Ectodermal cell (in vitro differentiated cells): ENCODE measurements around the gene LPA.

Experiments
- H3K27ac ChIP-seq: 2 replicates; pipeline ENCODE4 v1.7.0; 2013; ENCODE audit warnings: mild to moderate bottlenecking, low read depth, low read length; ENCODE audit not compliant: insufficient read depth, poor library complexity, severe bottlenecking
- H3K27me3 ChIP-seq: 2 replicates; pipeline ENCODE4 v1.7.0; 2013; ENCODE audit warnings: mild to moderate bottlenecking, low read length; ENCODE audit not compliant: insufficient read depth, control insufficient read depth, poor library complexity, severe bottlenecking
- H3K36me3 ChIP-seq: one replicate; pipeline ENCODE4 v1.7.0; 2013; ENCODE audit warnings: low read length; ENCODE audit not compliant: control insufficient read depth, insufficient read depth
- H3K4me1 ChIP-seq: one replicate; pipeline ENCODE4 v1.7.0; 2013; ENCODE audit warnings: low read length; ENCODE audit not compliant: control insufficient read depth, insufficient read depth
- H3K4me3 ChIP-seq: 2 replicates; pipeline ENCODE4 v1.7.0; 2013; ENCODE audit warnings: low read depth, low read length, control low read depth; ENCODE audit not compliant: insufficient read depth
- H3K9me3 ChIP-seq: 2 replicates; pipeline ENCODE4 v1.7.0; 2013; ENCODE audit warnings: mild to moderate bottlenecking, low read length, moderate library complexity; ENCODE audit not compliant: control insufficient read depth
- WGBS, 2 experiments: methylation state at CpG; one replicate each; pipeline ENCODE4 v1.1.7; 2013; ENCODE audit warnings: missing lambda C conversion rate in 2 of 2; 5-methylcytosine and 5-hydroxymethylcytosine counted together

The LPA gene

GRCh38 chr6:160500639-160501038 lies 163.4 kb downstream of the LPA start:
- Histone ChIP-seq H3K36me3 (no peaks in the 10 kb centered on the region), H3K27me3 (no peaks in the 10 kb centered on the region), H3K9me3 (no peaks in the 10 kb centered on the region), H3K4me1 (no peaks in the 10 kb centered on the region), H3K27ac (no peak overlapping the region), H3K4me3 (no peak overlapping the region)
- 90 to 97% methylated on average over 4 of the region's 4 CpGs for WGBS, 2 experiments

DNA sequence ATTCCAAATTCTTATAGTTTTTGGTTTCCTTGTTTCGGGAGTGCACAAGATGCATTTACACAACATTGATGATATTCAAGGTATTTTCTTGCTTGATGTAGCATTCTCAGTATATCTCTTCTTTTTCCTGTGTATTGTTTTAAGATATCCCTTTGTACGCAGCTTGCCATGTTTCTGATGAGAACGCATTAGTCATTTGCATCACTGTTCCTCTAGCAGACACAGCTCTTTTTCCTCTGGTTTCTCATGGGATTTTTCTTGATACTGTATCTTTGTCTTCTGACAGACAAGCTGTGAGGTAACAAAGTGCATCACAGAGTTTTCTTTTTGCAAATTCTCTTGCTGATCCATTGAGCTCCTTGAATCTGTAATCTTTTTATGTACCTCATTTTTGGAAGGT lies 169.5 kb downstream of the LPA start:
- Histone ChIP-seq H3K27me3 (no peaks in the 10 kb centered on the region), H3K36me3 (no peaks in the 10 kb centered on the region), H3K27ac (no peak overlapping the region), H3K4me3 (no peak overlapping the region), H3K4me1 (no peaks in the 10 kb centered on the region), H3K9me3 (no peaks in the 10 kb centered on the region)
- WGBS, 2 experiments = 93 to 96% methylated on average over 2 to 3 of the region's 3 CpGs

DNA sequence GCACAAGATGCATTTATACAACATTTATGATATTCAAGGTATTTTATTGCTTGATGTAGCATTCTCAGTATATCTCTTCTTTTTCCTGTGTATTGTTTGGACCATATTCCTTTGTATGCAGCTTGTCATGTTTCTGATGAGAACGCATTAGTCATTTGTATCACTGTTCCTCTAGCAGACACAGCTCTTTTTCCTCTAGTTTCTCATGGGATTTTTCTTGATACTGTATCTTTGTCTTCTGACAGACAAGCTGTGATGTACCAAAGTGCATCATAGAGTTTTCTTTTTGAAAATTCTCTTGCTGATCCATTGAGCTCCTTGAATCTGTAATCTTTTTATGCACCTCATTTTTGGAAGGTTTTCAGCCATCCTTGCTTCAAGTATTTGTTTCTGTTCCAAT lies 175.0 kb downstream of the LPA start:
- H3K36me3 ChIP-seq = no peaks in the 10 kb centered on the region
- H3K27ac ChIP-seq = no peak overlapping the region
- H3K27me3 ChIP-seq = no peaks in the 10 kb centered on the region
- WGBS, 2 experiments = 100% methylated on average over 1 of the region's 1 CpG
- no peaks in the 10 kb centered on the region for H3K9me3 ChIP-seq
- H3K4me3 ChIP-seq = no peak overlapping the region
- no peaks in the 10 kb centered on the region for H3K4me1 ChIP-seq

DNA sequence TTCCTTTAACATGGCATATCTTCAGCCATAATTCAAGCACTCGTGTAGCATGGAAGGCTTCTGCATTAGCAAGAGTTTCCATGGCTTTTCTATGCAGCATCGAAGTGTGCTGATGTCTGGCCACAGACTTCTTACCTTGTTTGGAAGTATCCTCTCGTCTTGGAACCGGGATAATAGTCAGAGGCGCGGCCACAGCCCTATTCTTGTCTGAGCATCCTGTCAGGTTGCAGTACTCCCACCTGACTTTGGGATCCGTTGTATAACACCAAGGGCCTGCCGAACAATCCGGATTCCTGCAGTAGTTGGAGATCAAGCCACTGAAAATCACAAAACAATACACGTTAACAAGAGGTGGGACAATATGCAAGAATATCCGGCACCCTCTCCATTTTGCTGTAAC lies 177.0 kb downstream of the LPA start:
- H3K36me3 ChIP-seq = peaks cover 4% of the 10 kb centered on the region
- no peaks in the 10 kb centered on the region for H3K4me1 ChIP-seq
- H3K27ac ChIP-seq = no peak overlapping the region
- no peaks in the 10 kb centered on the region for H3K9me3 ChIP-seq
- H3K27me3 ChIP-seq = no peaks in the 10 kb centered on the region
- H3K4me3 ChIP-seq = no peak overlapping the region
- 95% methylated on average over 11 of the region's 11 CpGs for WGBS, 2 experiments
